GM19372 (cell line): Measurements from ENCODE around the gene GBE1.
"Not testable (repeated sequence)": the region's sequence is repeated elsewhere in the genome, so short reads cannot be mapped to it uniquely, and the experiment has no call there.

ENCODE experiments used
- ATAC-seq: cut with Tn5 transposase; IDR thresholded peaks from one replicate; pipeline ENCODE4 v1.9.1; 2021; ENCODE audit warnings: mild to moderate bottlenecking, low read depth, moderate library complexity; ENCODE audit not compliant: unreplicated experiment

GBE1 gene

DNA sequence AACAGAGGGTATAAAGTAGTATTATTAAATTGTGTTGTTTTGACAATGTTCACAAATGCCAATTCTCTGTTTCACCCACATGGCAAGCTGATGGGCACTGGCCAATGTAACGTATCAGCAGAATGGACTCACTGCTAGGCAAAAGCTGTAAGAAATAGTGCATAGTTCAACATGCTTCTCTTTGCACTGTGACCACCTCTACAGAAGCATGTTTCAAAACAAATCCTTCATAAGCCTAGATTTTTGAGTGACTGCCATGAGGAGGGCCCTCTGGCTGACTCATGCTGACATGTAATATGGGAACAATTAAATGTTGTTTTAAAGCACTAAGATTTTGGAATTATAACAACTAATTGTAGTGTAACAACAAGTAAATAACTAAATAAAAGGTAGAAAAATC, 3.2 kb downstream of the GBE1 start:
- no peak for ATAC-seq

DNA sequence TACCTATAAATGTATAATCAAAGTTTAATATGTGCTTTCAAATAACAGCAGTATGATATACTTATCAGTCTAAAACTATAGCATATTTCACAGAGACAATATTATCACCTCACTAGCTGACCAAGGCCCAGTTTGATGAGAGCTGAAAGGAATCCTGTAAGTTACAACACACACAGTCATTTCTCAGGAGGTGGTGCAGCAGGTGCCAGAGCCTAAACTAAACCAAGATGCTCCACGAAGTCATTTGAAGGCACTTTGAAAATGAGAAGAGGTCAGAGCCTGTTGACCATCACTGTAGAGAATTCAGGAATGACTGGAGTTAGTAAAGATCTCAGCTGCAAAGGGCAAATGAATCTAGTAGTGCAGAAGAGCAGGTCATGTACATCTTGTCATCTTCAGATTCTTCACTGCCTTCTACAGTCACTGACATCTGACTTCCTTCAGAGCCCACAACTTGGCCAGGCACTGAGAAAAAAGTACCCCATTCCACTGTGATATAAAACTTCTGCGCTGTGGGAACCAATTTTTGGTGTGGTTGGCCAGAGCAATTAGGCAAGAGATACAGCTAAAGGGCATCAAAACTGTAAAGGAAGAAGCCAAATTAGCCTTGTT, 7.9 kb downstream of the GBE1 start:
- no peak for ATAC-seq

DNA sequence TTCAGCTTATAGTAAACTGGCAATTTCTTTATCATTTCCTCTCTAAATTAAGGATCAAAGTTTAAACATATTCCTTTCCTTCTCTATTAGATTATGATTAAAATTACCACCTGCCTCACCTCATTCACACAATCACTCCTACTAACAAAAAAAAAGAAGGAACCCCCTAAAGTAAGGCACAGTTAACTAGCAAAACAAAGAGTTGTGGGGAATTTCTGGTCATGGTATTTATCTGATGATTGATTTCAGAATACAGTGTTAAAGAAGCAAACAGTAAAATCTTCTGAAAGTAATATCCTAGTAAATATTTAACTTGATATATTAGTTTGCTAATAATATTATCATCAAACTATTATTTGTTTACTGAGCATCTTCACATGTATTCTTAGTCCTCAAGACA, 8.8 kb downstream of the GBE1 start:
- ATAC-seq = no peak

GRCh38 chr3:81749265-81749664, 12.2 kb downstream of the GBE1 start:
- ATAC-seq = no peak

DNA sequence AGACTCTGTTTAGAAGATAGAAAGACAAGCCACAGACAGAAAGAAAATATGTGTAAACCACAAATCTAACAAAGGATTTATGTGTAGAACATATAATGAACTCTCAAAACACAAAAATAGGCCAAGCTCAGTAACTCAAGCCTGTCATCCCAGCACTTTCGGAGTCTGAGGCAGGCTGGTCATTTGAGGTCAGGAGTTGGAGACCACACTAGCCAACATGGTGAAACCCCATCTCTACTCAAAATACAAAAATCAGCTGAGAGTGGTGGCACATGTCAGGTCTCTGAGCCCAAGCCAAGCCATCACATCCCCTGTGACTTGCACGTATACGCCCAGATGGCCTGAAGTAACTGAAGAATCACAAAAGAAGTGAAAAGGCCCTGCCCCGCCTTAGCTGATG, 14.2 kb downstream of the GBE1 start:
- not testable (repeated sequence) for ATAC-seq

- no peak for ATAC-seq
Observed at GRCh38 chr3:81744366-81744765, 17.1 kb downstream of the GBE1 start.

- no peak for ATAC-seq
Observed at GRCh38 chr3:81743096-81744025, 18.1 kb downstream of the GBE1 start.

GRCh38 chr3:81742581-81742980, 18.9 kb downstream of the GBE1 start:
- no peak for ATAC-seq

DNA sequence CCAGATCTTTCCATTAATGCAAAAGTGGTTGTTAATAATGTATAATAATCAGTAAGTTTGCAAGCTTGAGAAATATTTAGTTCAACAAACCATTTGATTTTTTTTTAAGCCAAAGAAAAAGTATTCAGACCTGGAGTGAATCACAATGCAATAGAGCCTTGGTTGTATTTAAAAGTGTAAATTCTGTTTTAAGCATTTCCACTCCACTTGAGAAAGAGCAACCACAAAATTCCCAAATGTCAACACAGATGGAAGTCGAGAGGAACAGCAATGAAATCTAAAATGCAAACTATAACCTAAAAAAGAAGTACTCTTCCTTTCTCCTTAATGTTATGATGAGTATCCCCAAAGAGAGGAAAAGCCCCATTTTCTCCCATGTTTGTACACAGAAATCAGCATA, 20.2 kb downstream of the GBE1 start:
- ATAC-seq = no peak

GRCh38 chr3:81740731-81741130, 20.7 kb downstream of the GBE1 start:
- ATAC-seq = no peak

DNA sequence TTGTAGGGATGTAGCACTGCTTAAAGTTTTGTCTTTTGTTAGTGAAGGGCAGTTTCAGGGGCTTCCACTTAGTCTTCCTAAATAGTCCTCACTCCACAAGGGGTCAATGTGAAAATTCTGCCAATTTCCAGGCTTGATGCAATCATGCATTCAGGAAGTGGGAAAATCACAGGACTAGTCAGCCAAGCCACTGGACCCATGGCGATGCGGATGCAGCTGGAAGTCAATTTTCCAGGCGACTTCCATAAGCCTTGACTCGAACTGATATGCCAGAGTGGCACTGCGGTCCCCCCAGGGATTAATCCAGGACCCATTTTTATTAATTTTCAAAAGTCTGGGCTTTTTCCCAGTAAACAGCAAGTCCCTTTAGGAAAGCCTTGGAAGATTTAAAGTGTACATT, 26.1 kb downstream of the GBE1 start:
- ATAC-seq = no peak

DNA sequence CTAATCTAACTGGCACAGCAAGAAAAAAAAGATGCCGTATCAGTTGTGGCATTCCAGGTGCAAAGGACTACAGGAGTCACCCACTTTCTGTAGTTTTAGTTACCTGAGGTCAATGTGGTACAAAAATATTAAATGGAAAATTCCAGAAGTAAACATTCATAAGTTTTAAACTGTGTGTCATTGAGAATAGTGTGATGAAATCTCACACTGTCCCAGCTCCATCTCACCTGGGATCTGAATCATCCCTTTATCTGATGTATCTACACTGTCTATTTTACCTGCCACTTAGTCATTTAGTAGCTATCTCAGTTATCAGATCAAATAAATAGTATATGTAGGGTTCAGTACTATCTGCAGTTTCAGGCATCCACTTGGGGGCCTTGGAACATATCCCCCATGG, 26.7 kb downstream of the GBE1 start:
- ATAC-seq = no peak

DNA sequence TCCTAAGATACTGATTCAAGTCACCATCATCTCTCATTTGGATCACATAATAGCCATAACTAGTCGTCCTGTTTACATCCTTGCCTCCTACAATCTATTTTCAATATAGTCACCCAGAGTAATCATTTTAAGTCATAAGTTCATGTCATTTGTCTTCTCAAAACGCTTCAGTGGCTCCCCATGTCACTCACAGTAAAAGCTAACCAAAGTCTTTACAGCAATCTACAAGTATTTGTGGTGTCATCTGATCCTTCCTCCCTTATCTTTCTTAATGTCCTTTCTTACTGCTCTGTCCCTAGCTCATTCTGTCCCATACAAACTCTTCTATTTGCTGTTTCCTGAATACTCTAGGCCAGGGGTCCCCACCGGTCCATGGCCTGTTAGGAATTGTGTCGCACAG, 28.8 kb downstream of the GBE1 start:
- no peak for ATAC-seq

DNA sequence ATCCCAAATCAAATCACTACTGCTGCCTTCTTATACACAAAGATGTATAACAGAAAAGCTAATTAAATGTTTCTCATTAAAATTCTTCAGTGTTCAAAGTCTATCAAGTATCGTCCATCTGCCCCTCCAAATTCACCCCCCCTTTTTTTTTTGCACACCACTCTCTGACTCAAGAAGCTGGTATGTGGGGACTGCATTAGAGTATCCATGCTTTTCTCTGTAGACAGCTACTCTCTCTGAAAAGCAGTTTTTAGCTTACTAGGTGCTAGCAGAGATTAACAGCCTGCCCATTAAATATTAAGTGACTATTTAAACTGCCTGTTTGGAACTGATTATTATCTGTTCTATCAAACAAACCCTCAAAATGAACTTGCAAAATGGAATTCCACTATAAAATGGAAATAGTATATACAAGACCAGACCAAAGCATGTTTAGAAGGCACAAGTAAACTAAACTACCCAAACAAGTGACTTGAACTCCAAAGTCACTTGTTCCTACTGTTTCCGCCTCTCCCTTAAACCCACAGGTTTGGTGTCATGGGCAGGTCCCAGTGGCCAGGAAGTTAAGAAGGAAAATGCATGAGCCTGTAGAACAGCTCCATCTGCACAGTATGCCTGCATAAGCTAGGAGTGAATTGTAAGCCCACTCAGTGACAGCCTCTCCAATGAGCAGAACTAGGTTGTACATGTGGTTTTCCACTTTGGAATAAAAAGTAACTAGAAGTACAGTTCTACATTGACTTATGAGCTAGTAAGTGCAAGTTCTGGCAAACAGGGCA, 32.5 kb downstream of the GBE1 start:
- ATAC-seq = no peak

GRCh38 chr3:81726735-81727134, 34.7 kb downstream of the GBE1 start:
- ATAC-seq = no peak

GRCh38 chr3:81726132-81726531, 35.3 kb downstream of the GBE1 start:
- no peak for ATAC-seq

GRCh38 chr3:81723732-81724313, 37.6 kb downstream of the GBE1 start:
- no peak for ATAC-seq

- no peak for ATAC-seq
Observed at GRCh38 chr3:81718311-81718710, 43.1 kb downstream of the GBE1 start.

- no peak for ATAC-seq
Observed at GRCh38 chr3:81716870-81717509, 44.5 kb downstream of the GBE1 start.

GRCh38 chr3:81713031-81713430, 48.4 kb downstream of the GBE1 start:
- no peak for ATAC-seq
